Esophagus (tissue), 2 donors: ENCODE results near the gene GDPD2. TPM values are rescaled to one million over a fixed set of nuclear protein-coding genes. Genes with fewer than 3 reads are reported as not detected.
"Not testable (repeated sequence)": the region's sequence is repeated elsewhere in the genome, so short reads cannot be mapped to it uniquely, and the experiment has no call there.

Source experiments
- H3K27ac ChIP-seq, 2 donors: one replicate each; pipeline ENCODE4 v1.5.1; 2013; ENCODE audit warnings: low read depth in 2 of 2, mild to moderate bottlenecking in 2 of 2, inconsistent platforms in 1 of 2, low read length in 1 of 2, moderate library complexity in 1 of 2
- H3K27me3 ChIP-seq, 2 donors: one replicate each; pipeline ENCODE4 v1.6.1; 2013; ENCODE audit warnings: low read length in 2 of 2, control low read depth in 1 of 2, mild to moderate bottlenecking in 1 of 2; ENCODE audit not compliant: insufficient read depth in 2 of 2, control insufficient read depth in 1 of 2
- H3K36me3 ChIP-seq, 2 donors: one replicate each; pipeline ENCODE4 v1.6.1; 2013; ENCODE audit warnings: low read length in 1 of 2; ENCODE audit not compliant: control insufficient read depth in 2 of 2, insufficient read depth in 2 of 2
- H3K4me1 ChIP-seq, 2 donors: one replicate each; pipeline ENCODE4 v1.6.1; 2013; ENCODE audit warnings: low read length in 1 of 2; ENCODE audit not compliant: control insufficient read depth in 2 of 2, insufficient read depth in 2 of 2
- H3K4me3 ChIP-seq, 2 donors: one replicate each; pipeline ENCODE4 v1.5.1; 2013; ENCODE audit warnings: low read length in 2 of 2, mild to moderate bottlenecking in 2 of 2, low read depth in 1 of 2, moderate library complexity in 1 of 2
- H3K9me3 ChIP-seq, 2 donors: one replicate each; pipeline ENCODE4 v1.6.1; 2013; ENCODE audit warnings: mild to moderate bottlenecking in 2 of 2, low read depth in 1 of 2, low read length in 1 of 2, moderate library complexity in 1 of 2; ENCODE audit not compliant: control insufficient read depth in 2 of 2, insufficient read depth in 1 of 2
- whole genome bisulfite sequencing, 2 donors: extraction: QIAGEN DNeasy Blood & Tissue Kit; methylation state at CpG; one replicate each; pipeline ENCODE4 v1.1.7; 2013; 5-methylcytosine and 5-hydroxymethylcytosine counted together
- polyA plus RNA-seq, 2 donors: library from polyadenylated mRNA; stranded (reverse); fragments of 200-250 nt; gene quantifications; one replicate each; pipeline ENCODE4 v1.2.3, GENCODE V29; 2013
- donor health status: healthy with polysubstance abuse.
- donor health status: Bipolar disorder and iron deficiency.

The GDPD2 gene
- polyA plus RNA-seq: under 1 TPM; 0.28 to 0.34 TPM

DNA sequence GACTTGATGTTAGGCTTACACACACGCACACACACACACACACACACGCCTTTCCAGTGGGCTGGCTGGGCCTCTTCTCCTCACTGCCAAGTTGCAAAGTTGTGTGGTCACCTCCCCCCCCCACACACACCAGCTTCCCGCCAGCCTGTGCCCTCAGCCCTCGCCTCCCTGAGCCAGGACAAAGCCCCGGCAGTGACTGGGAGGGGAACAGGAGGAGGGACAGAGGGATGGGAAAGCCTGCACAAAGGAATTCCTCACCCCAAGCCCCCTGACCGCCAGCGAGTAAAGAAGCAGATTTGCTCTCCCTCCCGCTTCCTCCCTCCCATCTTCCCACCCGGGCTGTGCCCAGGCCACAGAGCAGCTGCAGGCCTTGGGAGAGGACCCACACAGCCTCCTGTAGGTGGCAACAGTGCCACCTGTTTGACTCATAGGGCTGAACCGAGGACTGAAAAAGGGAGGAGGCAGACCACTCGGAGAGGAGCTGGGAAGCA lies at the start of gene GDPD2:
Gene GDPD2 (plus strand): TSS at position 464 of the 491 bp plus-strand sequence. CDS start 1,671 bp downstream, outside the sequence.
- Histone ChIP-seq H3K4me3 (no peak within 1 kb of the TSS), H3K9me3 (no peaks in the 10 kb centered on the region), H3K27ac (no peak within 1 kb of the TSS), H3K27me3 (no peaks in the 10 kb centered on the region), H3K4me1 (no peaks in the 10 kb centered on the region), H3K36me3 (no peaks in the 10 kb centered on the region)
- WGBS, 2 donors: 24 to 36% methylated on average over 9 to 11 of the region's 11 CpGs

- WGBS, 2 donors: 71 to 85% methylated on average over 2 of the region's 2 CpGs
- Histone ChIP-seq H3K4me1 (no peaks in the 10 kb centered on the region), H3K36me3 (no peaks in the 10 kb centered on the region)
Measured at GRCh38 chrX:70386235-70386634, 36.9 kb upstream of the GDPD2 start.

DNA sequence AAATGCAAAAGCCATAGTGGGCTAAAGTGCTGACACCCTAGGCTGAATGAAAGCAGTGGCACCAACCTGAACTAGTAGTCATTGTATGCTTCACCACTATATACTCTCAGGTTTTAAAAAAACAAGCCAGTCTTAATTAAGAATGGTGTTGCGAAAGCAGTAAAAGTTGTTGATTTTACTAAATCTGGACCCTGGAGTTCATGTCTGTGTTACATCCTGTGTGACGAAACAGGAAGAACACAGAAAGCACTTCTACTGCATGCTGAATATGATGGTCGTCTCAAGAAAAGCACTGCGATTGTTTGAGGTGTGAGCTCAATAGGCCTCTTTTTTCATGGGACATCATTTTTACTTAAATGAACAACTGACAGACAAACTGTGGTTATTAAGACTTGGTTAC lies 24.2 kb upstream of the GDPD2 start:
- H3K27me3 ChIP-seq: peaks cover 0 to 5% of the 10 kb centered on the region in 2 donors
- H3K36me3 ChIP-seq: no peaks in the 10 kb centered on the region
- no peak overlapping the region for H3K27ac ChIP-seq
- WGBS, 2 donors: 69 to 75% methylated on average over 4 of the region's 4 CpGs
- H3K4me3 ChIP-seq: no peak overlapping the region
- H3K9me3 ChIP-seq: no peaks in the 10 kb centered on the region
- H3K4me1 ChIP-seq: no peaks in the 10 kb centered on the region

More at GRCh38 chrX:70386235-70386634, 36.9 kb upstream of the GDPD2 start:
- Histone ChIP-seq H3K9me3 (no peaks in the 10 kb centered on the region), H3K27me3 (no peaks in the 10 kb centered on the region), H3K27ac (no peak overlapping the region), H3K4me3 (no peak overlapping the region)

GRCh38 chrX:70400181-70400580 lies 22.9 kb upstream of the GDPD2 start:
- not testable (repeated sequence) for H3K27ac ChIP-seq, H3K9me3 ChIP-seq, H3K4me1 ChIP-seq, H3K4me3 ChIP-seq, H3K27me3 ChIP-seq, H3K36me3 ChIP-seq
- WGBS, 2 donors: 94 to 97% methylated on average over 1 of the region's 3 CpGs

DNA sequence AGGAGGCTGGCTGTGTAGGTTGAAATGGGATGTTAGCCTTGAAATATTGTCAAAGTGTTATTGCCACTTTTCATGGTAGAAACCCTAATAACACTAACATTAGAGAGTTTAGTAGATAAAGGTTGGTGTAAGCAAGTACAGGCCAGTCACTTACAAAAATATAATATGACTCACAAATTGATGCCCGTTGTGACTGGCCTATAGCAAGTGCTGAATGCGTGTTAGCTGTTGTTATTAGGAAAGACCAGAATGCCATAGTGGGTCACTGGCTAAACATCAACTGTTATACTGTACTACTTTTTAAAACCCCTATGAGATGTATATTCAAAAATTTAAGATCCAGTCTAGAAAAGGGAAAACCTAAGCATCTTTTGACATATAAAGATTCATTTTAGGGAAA lies 20.4 kb upstream of the GDPD2 start:
- 48 to 65% methylated on average over 2 of the region's 2 CpGs for WGBS, 2 donors
- Histone ChIP-seq H3K9me3 (no peaks in the 10 kb centered on the region), H3K4me1 (no peaks in the 10 kb centered on the region), H3K27me3 (peaks cover 0 to 5% of the 10 kb centered on the region in 2 donors), H3K27ac (no peak overlapping the region), H3K4me3 (no peak overlapping the region), H3K36me3 (no peaks in the 10 kb centered on the region)

GRCh38 chrX:70405003-70405402 lies 18.1 kb upstream of the GDPD2 start:
- 86 to 95% methylated on average over 1 of the region's 1 CpG for WGBS, 2 donors
- no peaks in the 10 kb centered on the region for H3K9me3 ChIP-seq
- H3K27ac ChIP-seq: no peak overlapping the region
- H3K27me3 ChIP-seq: peaks cover 0 to 5% of the 10 kb centered on the region in 2 donors
- no peaks in the 10 kb centered on the region for H3K36me3 ChIP-seq
- H3K4me3 ChIP-seq: no peak overlapping the region
- H3K4me1 ChIP-seq: no peaks in the 10 kb centered on the region

DNA sequence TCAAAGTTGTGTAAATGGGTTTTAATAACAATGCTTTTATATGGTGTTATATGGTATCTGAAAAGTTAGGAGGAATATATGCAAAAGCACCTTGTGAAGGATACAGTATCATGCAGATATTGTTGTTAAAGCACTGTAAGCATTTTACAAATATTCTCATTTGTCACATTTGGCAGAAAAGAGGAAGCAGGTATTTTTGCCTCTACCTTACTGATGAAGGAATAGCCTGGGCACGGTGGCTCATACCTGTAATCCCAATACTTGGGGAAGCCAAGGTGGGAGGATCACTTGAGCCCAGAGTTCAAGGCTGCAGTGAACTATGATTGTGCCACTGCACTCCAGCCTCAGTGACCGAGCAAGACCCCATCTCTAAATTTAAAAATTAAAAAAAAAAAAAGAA lies 12.2 kb upstream of the GDPD2 start:
- no peaks in the 10 kb centered on the region for H3K27me3 ChIP-seq
- no peak overlapping the region for H3K27ac ChIP-seq
- H3K4me3 ChIP-seq: no peak overlapping the region
- no peaks in the 10 kb centered on the region for H3K4me1 ChIP-seq
- H3K9me3 ChIP-seq: no peaks in the 10 kb centered on the region
- 92 to 98% methylated on average over 2 of the region's 2 CpGs for WGBS, 2 donors
- H3K36me3 ChIP-seq: no peaks in the 10 kb centered on the region

DNA sequence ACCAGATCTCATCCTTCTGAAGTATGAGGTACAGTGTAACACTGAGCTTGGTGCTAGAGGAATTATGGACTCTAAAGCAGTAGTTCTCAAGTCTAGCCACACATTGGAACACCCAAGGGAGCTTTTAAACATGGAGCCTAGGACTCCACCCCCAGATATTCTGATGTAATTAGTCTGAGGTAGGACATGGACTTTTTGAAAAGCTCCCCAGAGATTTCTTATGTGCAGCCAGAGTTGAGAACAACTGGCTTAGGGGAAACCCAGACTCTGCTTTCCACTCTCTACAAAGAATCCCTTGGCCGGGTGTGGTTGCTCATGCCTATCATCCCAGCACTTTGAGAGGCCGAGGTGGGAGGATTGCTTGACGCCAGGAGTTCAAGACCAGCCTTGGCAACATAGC lies 11.6 kb upstream of the GDPD2 start:
- Histone ChIP-seq H3K9me3 (no peaks in the 10 kb centered on the region), H3K36me3 (no peaks in the 10 kb centered on the region), H3K27ac (no peak overlapping the region), H3K4me3 (no peak overlapping the region), H3K27me3 (no peaks in the 10 kb centered on the region), H3K4me1 (no peaks in the 10 kb centered on the region)
- WGBS, 2 donors: 69 to 96% methylated on average over 3 of the region's 3 CpGs

GRCh38 chrX:70421618-70422017 lies 1.5 kb upstream of the GDPD2 start:
- Histone ChIP-seq H3K4me3 (no peak overlapping the region), H3K9me3 (no peaks in the 10 kb centered on the region), H3K4me1 (no peaks in the 10 kb centered on the region), H3K27me3 (no peaks in the 10 kb centered on the region), H3K27ac (no peak overlapping the region), H3K36me3 (no peaks in the 10 kb centered on the region)
- 31 to 51% methylated on average over 2 of the region's 2 CpGs for whole genome bisulfite sequencing, 2 donors

- WGBS, 2 donors: 62% methylated on average over 10 of the region's 10 CpGs
- Histone ChIP-seq H3K27ac (no peak overlapping the region), H3K4me1 (no peaks in the 10 kb centered on the region), H3K9me3 (no peaks in the 10 kb centered on the region), H3K36me3 (no peaks in the 10 kb centered on the region), H3K4me3 (no peak overlapping the region), H3K27me3 (no peaks in the 10 kb centered on the region)
Measured at GRCh38 chrX:70423936-70424675, 992 bp downstream of the GDPD2 start.
